Transverse colon (tissue), 4 donors: ENCODE data around the gene CHRNB1.

Source experiments
- EP300 ChIP-seq: sonication (generic); formaldehyde crosslinking; IDR thresholded peaks from one replicate; pipeline ENCODE4 v1.6.1; 2017; ENCODE audit warnings: antibody characterized with exemption, low read depth
- POLR2A ChIP-seq: fragments of 450-650 bp; IDR thresholded peaks from one replicate; pipeline ENCODE4 v1.6.1; 2016; ENCODE audit warnings: antibody characterized with exemption, mild to moderate bottlenecking, moderate library complexity
- POLR2AphosphoS5 ChIP-seq, 3 donors: sonication (generic); formaldehyde crosslinking; IDR thresholded peaks; one replicate each; pipeline ENCODE4 v1.6.1; 2016; ENCODE audit warnings: antibody characterized with exemption in 3 of 3
- TF ChIP-seq, protein P1 (sequence below), 5 experiments: fragments of 200-600 bp in 3 of 5; fragments of 450-650 bp in 2 of 5; sonication (generic) in 3 of 5; IDR thresholded peaks; 1 replicate in 2 of 5; 2 replicates in 3 of 5; pipeline ENCODE4 v1.5.1; 2016 to 2017; ENCODE audit warnings: antibody characterized with exemption in 5 of 5, inconsistent platforms in 3 of 5, mild to moderate bottlenecking in 2 of 5, moderate library complexity in 1 of 5

DNA sequence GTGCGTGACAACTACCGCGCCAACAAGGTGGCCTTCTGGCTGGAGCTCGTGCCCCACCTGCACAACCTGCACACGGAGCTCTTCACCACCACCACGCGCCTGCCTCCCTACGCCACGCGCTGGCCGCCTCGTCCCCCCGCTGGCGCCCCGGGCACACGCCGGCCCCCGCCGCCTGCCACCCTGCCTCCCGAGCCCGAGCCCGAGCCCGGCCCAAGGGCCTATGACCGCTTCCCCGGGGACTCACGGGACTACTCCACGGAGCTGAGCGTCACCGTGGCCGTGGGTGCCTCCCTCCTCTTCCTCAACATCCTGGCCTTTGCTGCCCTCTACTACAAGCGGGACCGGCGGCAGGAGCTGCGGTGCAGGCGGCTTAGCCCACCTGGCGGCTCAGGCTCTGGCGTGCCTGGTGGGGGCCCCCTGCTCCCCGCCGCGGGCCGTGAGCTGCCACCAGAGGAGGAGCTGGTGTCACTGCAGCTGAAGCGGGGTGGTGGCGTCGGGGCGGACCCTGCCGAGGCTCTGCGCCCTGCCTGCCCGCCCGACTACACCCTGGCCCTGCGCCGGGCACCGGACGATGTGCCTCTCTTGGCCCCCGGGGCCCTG is 27.7 kb upstream of the CHRNB1 start:
- TF ChIP-seq, protein P1, sequence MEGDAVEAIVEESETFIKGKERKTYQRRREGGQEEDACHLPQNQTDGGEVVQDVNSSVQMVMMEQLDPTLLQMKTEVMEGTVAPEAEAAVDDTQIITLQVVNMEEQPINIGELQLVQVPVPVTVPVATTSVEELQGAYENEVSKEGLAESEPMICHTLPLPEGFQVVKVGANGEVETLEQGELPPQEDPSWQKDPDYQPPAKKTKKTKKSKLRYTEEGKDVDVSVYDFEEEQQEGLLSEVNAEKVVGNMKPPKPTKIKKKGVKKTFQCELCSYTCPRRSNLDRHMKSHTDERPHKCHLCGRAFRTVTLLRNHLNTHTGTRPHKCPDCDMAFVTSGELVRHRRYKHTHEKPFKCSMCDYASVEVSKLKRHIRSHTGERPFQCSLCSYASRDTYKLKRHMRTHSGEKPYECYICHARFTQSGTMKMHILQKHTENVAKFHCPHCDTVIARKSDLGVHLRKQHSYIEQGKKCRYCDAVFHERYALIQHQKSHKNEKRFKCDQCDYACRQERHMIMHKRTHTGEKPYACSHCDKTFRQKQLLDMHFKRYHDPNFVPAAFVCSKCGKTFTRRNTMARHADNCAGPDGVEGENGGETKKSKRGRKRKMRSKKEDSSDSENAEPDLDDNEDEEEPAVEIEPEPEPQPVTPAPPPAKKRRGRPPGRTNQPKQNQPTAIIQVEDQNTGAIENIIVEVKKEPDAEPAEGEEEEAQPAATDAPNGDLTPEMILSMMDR (IDR thresholded peaks at IDR 0.05) = no peak
- TF ChIP-seq POLR2AphosphoS5 (IDR thresholded peaks at IDR 0.05) (no peak), EP300 (no peak), POLR2A (no peak)
